K562 (cell line): ENCODE results near the gene WDR13.

Experiments used
- EZH2 ChIP-seq: IDR thresholded peaks from 2 replicates; pipeline ENCODE4 v1.6.1; 2012; ENCODE audit warnings: low read depth, mild to moderate bottlenecking, inconsistent platforms, low read length, borderline replicate concordance
- NCOA1 ChIP-seq: fragments of 450-650 bp; IDR thresholded peaks from 2 replicates; pipeline ENCODE4 v1.6.1; 2016; ENCODE audit warnings: low read depth
- NR4A1 ChIP-seq, 2 experiments: fragments of 250-450 bp in 1 of 2; fragments of 450-650 bp in 1 of 2; sonication (Bioruptor Pico) in 1 of 2; IDR thresholded peaks; 2 replicates each; pipeline versions ENCODE4 v1.4.0 to v1.6.1; 2016 to 2020; ENCODE audit warnings: mild to moderate bottlenecking in 2 of 2, missing compliant biosample characterization in 1 of 2, missing genetic modification characterization in 1 of 2, moderate library complexity in 1 of 2
- POLR2AphosphoS5 ChIP-seq: IDR thresholded peaks from 2 replicates; pipeline ENCODE4 v1.6.1; 2011; ENCODE audit warnings: mild to moderate bottlenecking, low read depth, low read length, moderate library complexity; ENCODE audit not compliant: control insufficient read depth, insufficient read depth
- SIN3B ChIP-seq: fragments of 450-650 bp; IDR thresholded peaks from 2 replicates; pipeline ENCODE4 v1.6.1; 2017; ENCODE audit warnings: low read depth, mild to moderate bottlenecking, moderate library complexity
- ZNF253 ChIP-seq: fragments of 250-450 bp; sonication (Bioruptor Pico); conservative IDR thresholded peaks from 2 replicates; pipeline ENCODE4 v1.6.1; 2021; ENCODE audit warnings: mild to moderate bottlenecking
- TF ChIP-seq, protein P1 (sequence below): sonication (generic); formaldehyde crosslinking; IDR thresholded peaks from 2 replicates; pipeline ENCODE4 v1.8.0; 2022; ENCODE audit warnings: mild to moderate bottlenecking, missing genetic modification reagents

DNA sequence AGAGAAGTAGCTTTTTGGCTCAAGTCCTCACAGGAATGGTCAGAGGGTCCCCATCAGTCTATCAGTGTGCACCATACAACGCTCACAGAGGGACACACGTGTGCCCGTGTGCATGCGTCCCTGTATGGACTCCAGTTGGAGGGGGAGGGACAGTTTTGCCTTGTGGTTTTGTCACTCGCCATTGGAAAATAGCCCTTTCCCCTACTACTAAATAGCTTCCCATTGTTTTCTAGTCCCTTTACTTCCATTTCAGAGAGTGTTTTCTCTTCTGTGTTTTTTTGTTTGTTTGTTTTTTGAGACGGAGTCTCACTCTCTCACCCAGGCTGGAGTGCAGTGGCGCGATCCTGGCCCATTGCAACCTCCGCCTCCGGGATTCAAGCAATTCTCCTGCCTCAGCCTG, 34.9 kb downstream of the WDR13 start:
- TF ChIP-seq, protein P1, sequence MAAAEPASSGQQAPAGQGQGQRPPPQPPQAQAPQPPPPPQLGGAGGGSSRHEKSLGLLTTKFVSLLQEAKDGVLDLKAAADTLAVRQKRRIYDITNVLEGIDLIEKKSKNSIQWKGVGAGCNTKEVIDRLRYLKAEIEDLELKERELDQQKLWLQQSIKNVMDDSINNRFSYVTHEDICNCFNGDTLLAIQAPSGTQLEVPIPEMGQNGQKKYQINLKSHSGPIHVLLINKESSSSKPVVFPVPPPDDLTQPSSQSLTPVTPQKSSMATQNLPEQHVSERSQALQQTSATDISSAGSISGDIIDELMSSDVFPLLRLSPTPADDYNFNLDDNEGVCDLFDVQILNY (CRISPR knock-in tag) = no peak
- TF ChIP-seq SIN3B (no peak), EZH2 (no peak), ZNF253 (no peak), POLR2AphosphoS5 (no peak), NCOA1 (no peak), NR4A1 (CRISPR knock-in tag; IDR thresholded peaks at IDR 0.05) (no peak), NR4A1 (tag; IDR thresholded peaks at IDR 0.05) (no peak)
